NCI-H748 (cell line): ENCODE data around the gene TMEM87A.
A peak's percentile ranks its signal among the peaks of the same experiment; 100 is the strongest.

ENCODE experiments used
- DNase-seq: peaks from one replicate; lab custom pipeline; 2025; ENCODE audit not compliant: unreplicated experiment; lab: John Stamatoyannopoulos, UW

The TMEM87A gene

GRCh38 chr15:42207674-42208579 is 65.3 kb downstream of the TMEM87A start, which contains the start of gene VPS39:
TSS of gene VPS39 (minus strand) at chr15:42208304. CDS start at chr15:42208153, 151 bp downstream.
- DNase-seq = peak; percentile 83

GRCh38 chr15:42206406-42206805 is 66.8 kb downstream of the TMEM87A start:
- DNase-seq = no peak

DNA sequence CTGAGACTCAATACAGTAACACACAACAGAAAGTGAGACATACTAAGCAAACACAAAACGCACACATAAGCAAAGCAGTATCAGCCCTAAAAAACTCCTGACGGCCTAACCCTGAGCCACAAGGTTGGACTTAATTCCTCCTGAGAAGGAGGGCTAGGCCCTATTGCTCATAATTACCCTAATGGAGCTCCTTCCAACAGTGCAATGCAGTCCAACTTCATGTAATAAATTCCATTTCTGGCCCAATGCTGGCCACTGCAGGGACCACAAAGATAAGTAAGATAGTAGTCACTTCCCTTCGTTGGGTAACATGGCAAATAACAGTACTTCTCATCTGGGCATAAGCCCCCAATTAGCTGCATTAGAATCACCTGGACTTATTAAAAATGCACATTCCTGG is 69.3 kb downstream of the TMEM87A start:
- no peak for DNase-seq

DNA sequence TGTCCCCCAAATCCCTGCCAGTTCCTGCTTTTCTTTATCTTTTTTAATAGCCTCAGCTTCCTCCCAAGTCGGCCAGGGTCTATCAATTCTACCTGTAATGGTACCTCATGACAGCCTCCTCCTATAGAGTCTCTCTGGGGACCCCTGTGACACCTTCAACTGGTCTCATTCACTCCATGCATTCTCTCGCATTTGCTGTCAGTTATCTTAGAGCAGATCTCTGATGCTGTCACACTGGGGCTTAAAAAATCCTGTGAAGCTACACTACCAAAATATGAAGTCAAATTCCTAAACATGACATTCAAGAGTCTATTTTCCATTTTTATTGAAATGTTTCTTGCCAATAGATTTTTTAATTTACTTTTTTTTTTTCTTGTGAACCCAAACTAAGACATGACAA is 70.6 kb downstream of the TMEM87A start:
- DNase-seq = no peak

DNA sequence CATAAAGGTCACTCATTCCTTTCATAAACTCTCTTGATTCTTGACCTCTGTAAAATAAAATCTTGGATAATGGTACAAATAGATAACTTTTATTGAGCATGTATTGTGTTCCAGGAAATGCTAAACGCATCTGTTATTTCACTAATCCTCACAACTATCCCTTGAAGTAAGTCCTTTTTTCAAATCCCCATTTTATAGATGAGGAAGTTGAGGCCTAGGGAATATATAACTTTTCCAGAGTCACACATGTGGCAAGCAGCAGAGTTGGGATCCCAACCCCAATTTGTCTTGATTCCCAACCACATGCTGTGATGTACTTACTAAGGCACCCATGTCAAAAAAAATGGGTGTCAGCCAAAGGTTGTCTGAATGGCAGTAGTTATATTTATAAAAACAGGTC is 71.4 kb downstream of the TMEM87A start:
- DNase-seq = no peak

- no peak for DNase-seq
Observed at GRCh38 chr15:42199126-42199525, 74.1 kb downstream of the TMEM87A start.

GRCh38 chr15:42198516-42198915 is 74.7 kb downstream of the TMEM87A start:
- DNase-seq = no peak

GRCh38 chr15:42194513-42194912 is 78.7 kb downstream of the TMEM87A start:
- DNase-seq = no peak

DNA sequence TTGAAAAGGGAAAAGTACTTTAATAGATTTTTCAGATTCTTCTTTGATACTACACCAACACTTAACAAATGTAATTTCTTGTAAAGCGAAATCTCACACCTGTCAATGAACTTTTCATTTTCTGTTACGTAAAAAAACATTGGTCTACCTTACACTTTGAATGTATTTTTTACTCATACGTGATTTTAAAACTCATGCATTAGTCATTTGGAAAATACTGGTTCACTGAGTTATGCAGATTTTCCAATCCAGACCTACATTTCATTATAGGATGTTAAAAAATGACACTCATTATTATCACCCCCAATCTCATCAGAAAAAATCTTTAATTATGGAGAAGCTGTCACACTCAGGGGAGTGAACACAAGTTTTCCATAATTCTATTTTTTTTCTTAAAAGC is 79.8 kb downstream of the TMEM87A start:
- DNase-seq = no peak

GRCh38 chr15:42191610-42192346 is 81.5 kb downstream of the TMEM87A start:
- DNase-seq = no peak

DNA sequence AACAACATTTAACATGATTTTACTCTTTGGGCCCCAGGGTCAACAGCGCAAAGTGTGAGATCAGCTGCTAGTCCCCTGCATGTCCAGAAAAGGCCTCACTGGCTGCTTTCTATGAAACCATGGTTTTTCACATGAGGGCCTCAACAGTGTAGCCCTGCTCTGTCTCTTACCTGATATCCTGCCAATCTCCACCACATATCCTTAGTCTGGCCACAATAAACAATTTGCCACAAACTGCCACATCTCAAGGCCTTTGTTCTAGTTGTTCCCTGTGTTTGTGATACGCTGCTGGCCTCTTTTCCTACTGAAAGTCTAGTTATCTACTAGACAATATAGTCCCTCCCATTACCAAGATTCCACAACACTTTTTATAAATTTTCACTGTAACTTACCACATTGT is 82.9 kb downstream of the TMEM87A start:
- no peak for DNase-seq

DNA sequence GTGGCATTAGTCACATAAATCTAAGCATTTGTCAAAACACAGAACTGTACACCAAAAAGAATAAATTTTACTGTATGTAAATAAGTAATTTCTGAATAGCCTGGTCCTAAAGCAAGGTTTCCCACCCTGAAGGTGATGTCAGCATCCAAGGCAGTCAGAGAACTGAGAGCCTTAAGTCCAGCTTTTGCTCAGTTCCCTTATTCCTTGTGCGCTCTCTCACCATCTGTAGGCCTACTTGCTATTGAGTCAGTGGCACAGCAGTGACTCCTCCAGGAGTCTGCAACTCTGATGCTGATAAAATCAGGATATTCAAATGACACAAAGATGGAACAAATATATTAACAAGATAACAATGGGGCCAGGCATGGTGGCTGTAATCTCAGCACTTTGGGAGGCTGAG is 87.4 kb downstream of the TMEM87A start:
- DNase-seq = no peak

- DNase-seq = no peak
Observed at GRCh38 chr15:42184736-42185135, 88.5 kb downstream of the TMEM87A start.

- DNase-seq = no peak
Observed at GRCh38 chr15:42184296-42184695, 88.9 kb downstream of the TMEM87A start.

DNA sequence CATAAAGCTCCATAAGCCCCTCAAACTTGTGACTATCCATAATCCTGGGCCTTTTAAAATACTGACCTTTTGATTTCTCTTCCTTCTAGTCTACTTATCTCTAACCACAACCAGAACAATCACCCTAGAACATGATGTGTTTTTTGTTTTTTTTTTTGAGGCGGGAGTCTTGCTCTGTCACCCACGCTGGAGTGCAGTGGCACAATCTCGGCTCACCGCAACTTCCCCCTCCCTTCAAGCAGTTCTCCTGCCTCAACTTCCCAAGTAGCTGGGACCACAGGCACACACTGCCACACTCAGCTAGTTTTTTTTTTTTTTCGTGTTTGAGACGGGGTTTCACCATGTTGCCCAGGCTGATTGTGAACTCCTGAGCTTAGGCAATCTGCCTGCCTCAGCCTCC is 90.3 kb downstream of the TMEM87A start:
- DNase-seq = no peak

GRCh38 chr15:42182328-42182886 is 90.8 kb downstream of the TMEM87A start:
- no peak for DNase-seq

DNA sequence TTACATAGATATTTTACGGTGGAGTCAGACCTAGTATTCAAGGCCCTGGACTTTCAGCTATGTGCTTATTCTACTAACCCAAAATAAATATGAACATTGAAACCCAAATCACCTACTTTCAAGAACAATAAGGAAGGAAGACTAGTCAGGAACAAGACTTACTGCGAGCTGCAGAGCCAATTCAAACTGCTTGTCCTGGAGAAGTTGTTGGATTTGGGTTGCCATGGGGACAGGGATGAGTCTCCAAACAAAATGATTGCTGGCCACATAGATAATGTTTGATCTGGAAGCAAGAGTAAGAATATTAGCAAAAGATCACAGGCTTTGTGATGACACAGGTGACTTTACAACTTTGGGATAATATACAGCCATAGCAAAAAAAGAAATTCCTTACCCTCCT is 95.2 kb downstream of the TMEM87A start:
- DNase-seq = no peak

GRCh38 chr15:42175671-42176070 is 97.6 kb downstream of the TMEM87A start:
- no peak for DNase-seq

- no peak for DNase-seq
Observed at GRCh38 chr15:42172475-42172874, 100.8 kb downstream of the TMEM87A start.

DNA sequence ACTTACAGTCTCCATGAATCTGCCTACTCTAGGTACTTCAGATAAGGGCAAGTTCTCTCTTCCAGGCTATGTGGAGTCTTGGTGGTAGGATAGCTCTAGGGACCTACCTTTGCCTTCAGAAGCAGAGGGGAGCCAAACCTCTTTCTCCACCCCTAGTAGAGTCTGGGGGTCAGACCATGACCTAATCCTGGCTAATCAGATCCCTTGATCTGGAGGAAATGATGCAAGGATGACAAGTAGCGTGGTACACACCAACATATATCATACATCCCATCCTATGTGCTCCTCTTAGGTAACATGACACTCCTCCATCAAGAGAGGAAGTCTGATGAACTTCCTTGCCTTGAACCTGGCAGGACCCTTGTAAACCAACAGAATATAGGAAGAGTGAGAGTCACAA is 101.4 kb downstream of the TMEM87A start:
- no peak for DNase-seq

DNA sequence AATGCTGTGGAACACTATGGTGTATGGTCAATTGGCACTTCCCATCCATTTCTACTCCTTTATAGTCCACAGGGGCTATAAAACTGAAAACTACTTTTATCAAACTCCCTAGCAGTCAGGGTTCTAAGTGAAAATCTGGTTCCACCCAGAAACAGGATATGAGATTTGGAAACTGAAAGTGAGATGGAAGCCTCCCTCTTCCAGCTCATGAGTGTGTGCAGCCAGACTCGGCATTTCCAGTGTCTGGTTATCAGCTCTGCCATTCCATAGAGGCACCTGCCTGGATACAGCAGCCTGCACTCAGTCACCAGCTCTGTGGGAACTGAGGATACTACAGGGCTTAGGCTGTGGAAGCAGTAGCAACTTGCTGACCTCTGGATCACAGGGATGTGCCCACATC is 102.1 kb downstream of the TMEM87A start:
- no peak for DNase-seq
